ENCODE data around the gene TMUB1.

DNA sequence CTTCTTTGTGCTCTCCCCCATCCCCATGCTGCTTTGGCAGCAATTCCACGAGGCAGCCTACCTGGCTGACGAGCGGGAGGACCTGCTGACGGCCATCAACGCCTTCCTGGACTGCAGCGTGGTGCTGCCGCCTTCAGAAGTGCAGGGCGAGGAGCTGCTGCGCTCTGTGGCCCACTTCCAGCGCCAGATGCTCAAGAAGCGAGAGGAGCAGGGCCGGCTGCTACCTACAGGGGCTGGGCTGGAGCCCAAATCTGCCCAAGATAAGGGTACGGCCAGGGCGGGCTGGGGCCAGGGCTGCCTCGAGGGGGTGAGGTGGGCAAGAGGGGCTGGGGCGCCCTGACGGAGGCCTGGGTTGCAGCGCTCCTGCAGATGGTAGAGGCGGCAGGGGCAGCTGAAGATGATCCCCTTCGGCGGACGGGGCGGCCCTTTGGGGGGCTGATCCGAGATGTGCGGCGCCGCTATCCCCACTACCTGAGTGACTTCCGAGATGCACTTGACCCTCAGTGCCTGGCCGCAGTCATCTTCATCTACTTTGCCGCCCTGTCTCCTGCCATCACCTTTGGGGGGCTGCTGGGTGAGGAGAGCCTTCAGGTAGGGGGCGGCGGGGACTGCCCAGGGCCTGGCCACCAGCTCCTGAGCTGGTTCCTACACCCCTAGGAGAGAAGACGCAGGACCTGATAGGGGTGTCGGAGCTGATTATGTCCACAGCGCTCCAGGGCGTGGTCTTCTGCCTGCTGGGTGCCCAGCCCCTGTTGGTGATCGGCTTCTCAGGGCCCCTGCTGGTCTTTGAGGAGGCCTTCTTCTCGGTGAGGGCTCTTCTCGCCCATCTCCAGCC is 12.0 kb downstream of the TMUB1 start:
- TF ChIP-seq, protein P1, sequence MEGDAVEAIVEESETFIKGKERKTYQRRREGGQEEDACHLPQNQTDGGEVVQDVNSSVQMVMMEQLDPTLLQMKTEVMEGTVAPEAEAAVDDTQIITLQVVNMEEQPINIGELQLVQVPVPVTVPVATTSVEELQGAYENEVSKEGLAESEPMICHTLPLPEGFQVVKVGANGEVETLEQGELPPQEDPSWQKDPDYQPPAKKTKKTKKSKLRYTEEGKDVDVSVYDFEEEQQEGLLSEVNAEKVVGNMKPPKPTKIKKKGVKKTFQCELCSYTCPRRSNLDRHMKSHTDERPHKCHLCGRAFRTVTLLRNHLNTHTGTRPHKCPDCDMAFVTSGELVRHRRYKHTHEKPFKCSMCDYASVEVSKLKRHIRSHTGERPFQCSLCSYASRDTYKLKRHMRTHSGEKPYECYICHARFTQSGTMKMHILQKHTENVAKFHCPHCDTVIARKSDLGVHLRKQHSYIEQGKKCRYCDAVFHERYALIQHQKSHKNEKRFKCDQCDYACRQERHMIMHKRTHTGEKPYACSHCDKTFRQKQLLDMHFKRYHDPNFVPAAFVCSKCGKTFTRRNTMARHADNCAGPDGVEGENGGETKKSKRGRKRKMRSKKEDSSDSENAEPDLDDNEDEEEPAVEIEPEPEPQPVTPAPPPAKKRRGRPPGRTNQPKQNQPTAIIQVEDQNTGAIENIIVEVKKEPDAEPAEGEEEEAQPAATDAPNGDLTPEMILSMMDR (IDR thresholded peaks at IDR 0.05 in 8 of 11, conservative IDR thresholded peaks at IDR 0.05 in 3 of 11) = no peak
- no peak for TF ChIP-seq POLR2AphosphoS5 (IDR thresholded peaks at IDR 0.05)
- no peak for TF ChIP-seq POLR2A (IDR thresholded peaks at IDR 0.05)

Measured in spleen (tissue), 7 donors.